Ammon's horn (tissue), 1 donor: ENCODE data around the gene MCM3AP.
A peak's percentile ranks its signal among the peaks of the same experiment; 100 is the strongest.
"Not testable (repeated sequence)": the region's sequence is repeated elsewhere in the genome, so short reads cannot be mapped to it uniquely, and the experiment has no call there.

ENCODE experiments used
- DNase-seq: peaks from one replicate; pipeline ENCODE4 v3.0.0-alpha.2; 2016; ENCODE audit warnings: low spot score

Gene MCM3AP

GRCh38 chr21:46311568-46311967, 26.2 kb upstream of the MCM3AP start:
- no peak for DNase-seq

- not testable (repeated sequence) for DNase-seq
Measured at GRCh38 chr21:46310260-46310659, 24.8 kb upstream of the MCM3AP start.

GRCh38 chr21:46308431-46308830, 23.0 kb upstream of the MCM3AP start:
- DNase-seq, result no peak

GRCh38 chr21:46307625-46308024, 22.2 kb upstream of the MCM3AP start:
- DNase-seq, result no peak

GRCh38 chr21:46304955-46305354, 19.5 kb upstream of the MCM3AP start:
- DNase-seq, result peak; percentile 63

GRCh38 chr21:46304437-46304836, 19.0 kb upstream of the MCM3AP start:
- DNase-seq, result no peak

GRCh38 chr21:46301759-46302158, 16.3 kb upstream of the MCM3AP start:
- DNase-seq, result no peak

- DNase-seq, result no peak
Measured at GRCh38 chr21:46299167-46299566, 13.8 kb upstream of the MCM3AP start.

- no peak for DNase-seq
Measured at GRCh38 chr21:46297338-46298271, 12.2 kb upstream of the MCM3AP start.

- peak; percentile 36 for DNase-seq
Measured at GRCh38 chr21:46295996-46296752, 10.8 kb upstream of the MCM3AP start.

- no peak for DNase-seq
Measured at GRCh38 chr21:46295177-46295770, 9.9 kb upstream of the MCM3AP start.

GRCh38 chr21:46294647-46295176, 9.3 kb upstream of the MCM3AP start:
- no peak for DNase-seq

GRCh38 chr21:46291561-46291960, 6.2 kb upstream of the MCM3AP start:
- no peak for DNase-seq

GRCh38 chr21:46289655-46290179, 4.3 kb upstream of the MCM3AP start:
- no peak for DNase-seq

- no peak for DNase-seq
Measured at GRCh38 chr21:46287541-46287940, 2.1 kb upstream of the MCM3AP start.

GRCh38 chr21:46286648-46287002, 1.2 kb upstream of the MCM3AP start:
- no peak for DNase-seq

- peak; percentile 90 for DNase-seq
Measured at GRCh38 chr21:46285761-46286647, 593 bp upstream of the MCM3AP start, which contains the start of gene YBEY. YBEY (plus strand) TSS chr21:46286342; CDS start chr21:46286914, 572 bp downstream.

GRCh38 chr21:46284733-46285132, 678 bp downstream of the MCM3AP start:
- DNase-seq, result no peak

- no peak for DNase-seq
Measured at GRCh38 chr21:46284077-46284644, 1.2 kb downstream of the MCM3AP start.

- no peak for DNase-seq
Measured at GRCh38 chr21:46274797-46275390, 10.5 kb downstream of the MCM3AP start.
